Kidney (tissue), 14 donors: ENCODE measurements around the gene CR1L. TPM values are rescaled to one million over a fixed set of nuclear protein-coding genes. Genes with fewer than 3 reads are reported as not detected.
"Not testable (repeated sequence)": the region's sequence is repeated elsewhere in the genome, so short reads cannot be mapped to it uniquely, and the experiment has no call there.

Source experiments
- DNase-seq, 5 donors: peaks; one replicate each; pipeline ENCODE4 v3.0.0-alpha.2; 2013 to 2020
- FAIRE-seq: peaks from 2 replicates; lab custom pipeline; 2012; peaks lifted over from hg19 to GRCh38; lab: Jason Lieb, UNC
- H3K27ac ChIP-seq, 2 donors: one replicate each; pipeline ENCODE4 v1.7.0; 2013; ENCODE audit warnings: low read depth in 2 of 2, low read length in 2 of 2, inconsistent platforms in 1 of 2
- H3K27me3 ChIP-seq: one replicate; pipeline ENCODE4 v1.7.1; 2013; ENCODE audit warnings: low read length, inconsistent platforms; ENCODE audit not compliant: control insufficient read depth, insufficient read depth
- H3K36me3 ChIP-seq, 3 donors: one replicate each; pipeline versions ENCODE4 v1.7.0 to v1.7.1; 2013; ENCODE audit warnings: low read length in 3 of 3, control low read depth in 1 of 3, inconsistent platforms in 1 of 3; ENCODE audit not compliant: insufficient read depth in 3 of 3, control insufficient read depth in 2 of 3
- H3K4me1 ChIP-seq, 3 donors: one replicate each; pipeline versions ENCODE4 v1.7.0 to v1.7.1; 2013; ENCODE audit warnings: low read length in 3 of 3, inconsistent platforms in 1 of 3, low read depth in 1 of 3; ENCODE audit not compliant: control insufficient read depth in 2 of 3, insufficient read depth in 2 of 3
- H3K4me3 ChIP-seq, 3 donors: one replicate each; pipeline versions ENCODE4 v1.7.0 to v1.8.1; 2013; ENCODE audit warnings: low read length in 3 of 3, control low read depth in 1 of 3, inconsistent platforms in 1 of 3
- H3K9ac ChIP-seq, 3 donors: one replicate each; pipeline versions ENCODE4 v1.7.0 to v1.7.1; 2013; ENCODE audit warnings: low read length in 3 of 3, control low read depth in 1 of 3, inconsistent platforms in 1 of 3
- H3K9me3 ChIP-seq, 3 donors: one replicate each; pipeline versions ENCODE4 v1.7.0 to v1.7.1; 2013; ENCODE audit warnings: low read length in 3 of 3, control low read depth in 1 of 3, inconsistent platforms in 1 of 3; ENCODE audit not compliant: control insufficient read depth in 2 of 3, insufficient read depth in 1 of 3
- intact Hi-C: fragments of 100-400 bp; cut with DNase I; formaldehyde crosslinking; loops from one replicate; pipeline ENCODE4 v1.11.1; 2022
- polyA plus RNA-seq: library from polyadenylated mRNA; stranded (reverse); fragments of 350-450 nt; fragmentation: Illumina TruSeq; extraction: RNeasy Lipid Tissue Mini Kit (QIAGEN cat#74804); gene quantifications from one replicate; pipeline ENCODE4 v1.2.3, GENCODE V29; 2014; ENCODE audit warnings: low read depth, low replicate concordance; ENCODE audit not compliant: insufficient read depth
- total RNA-seq: library from RNA; stranded (reverse); fragmentation: NEBNext Ultra II Directional; extraction: Animal tissue kit (Norgen Biotek cat#: 25700); gene quantifications from one replicate; pipeline ENCODE4 v1.2.1, GENCODE V29; 2021
- TF ChIP-seq, protein P1 (sequence below): IDR thresholded peaks from 3 replicates; pipeline ENCODE4 v1.5.1; 2012; ENCODE audit warnings: mild to moderate bottlenecking, moderate library complexity, borderline replicate concordance; ENCODE audit not compliant: insufficient read depth; ENCODE audit errors: extremely low read depth
- donor health status: control.
- donor health status: control.
- donor health status: control.
- donor health status: control.
- donor health status: control.
- donor health status: DM: yes; HTN: yes; CAD: no.
- donor health status: Normal renal cell carcinoma (clear cell type).

The CR1L gene
- total and polyA plus RNA-seq, 2 donors from 2014 or later = 0.44 to 1.4 TPM

- intact Hi-C loops = no loop called here
- no peak for FAIRE-seq
- DNase-seq = no peak
- H3K9ac ChIP-seq = no peak overlapping the region
- no peak overlapping the region for H3K4me3 ChIP-seq
- no peaks in the 10 kb centered on the region for H3K36me3 ChIP-seq
- no peaks in the 10 kb centered on the region for H3K27me3 ChIP-seq
- no peak overlapping the region for H3K27ac ChIP-seq
- TF ChIP-seq, protein P1, sequence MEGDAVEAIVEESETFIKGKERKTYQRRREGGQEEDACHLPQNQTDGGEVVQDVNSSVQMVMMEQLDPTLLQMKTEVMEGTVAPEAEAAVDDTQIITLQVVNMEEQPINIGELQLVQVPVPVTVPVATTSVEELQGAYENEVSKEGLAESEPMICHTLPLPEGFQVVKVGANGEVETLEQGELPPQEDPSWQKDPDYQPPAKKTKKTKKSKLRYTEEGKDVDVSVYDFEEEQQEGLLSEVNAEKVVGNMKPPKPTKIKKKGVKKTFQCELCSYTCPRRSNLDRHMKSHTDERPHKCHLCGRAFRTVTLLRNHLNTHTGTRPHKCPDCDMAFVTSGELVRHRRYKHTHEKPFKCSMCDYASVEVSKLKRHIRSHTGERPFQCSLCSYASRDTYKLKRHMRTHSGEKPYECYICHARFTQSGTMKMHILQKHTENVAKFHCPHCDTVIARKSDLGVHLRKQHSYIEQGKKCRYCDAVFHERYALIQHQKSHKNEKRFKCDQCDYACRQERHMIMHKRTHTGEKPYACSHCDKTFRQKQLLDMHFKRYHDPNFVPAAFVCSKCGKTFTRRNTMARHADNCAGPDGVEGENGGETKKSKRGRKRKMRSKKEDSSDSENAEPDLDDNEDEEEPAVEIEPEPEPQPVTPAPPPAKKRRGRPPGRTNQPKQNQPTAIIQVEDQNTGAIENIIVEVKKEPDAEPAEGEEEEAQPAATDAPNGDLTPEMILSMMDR = no peak
- no peaks in the 10 kb centered on the region for H3K4me1 ChIP-seq
- H3K9me3 ChIP-seq = no peaks in the 10 kb centered on the region
These were observed 46.1 kb downstream of the CR1L start for GRCh38 chr1:207691010-207691409.

- H3K27me3 ChIP-seq = no peaks in the 10 kb centered on the region
- no peaks in the 10 kb centered on the region for H3K36me3 ChIP-seq
- no peak overlapping the region for H3K27ac ChIP-seq
- FAIRE-seq = no peak
- TF ChIP-seq, protein P1 = no peak
- DNase-seq = no peak
- no peaks in the 10 kb centered on the region for H3K4me1 ChIP-seq
- no peaks in the 10 kb centered on the region for H3K9me3 ChIP-seq
- no peak overlapping the region for H3K4me3 ChIP-seq
- intact Hi-C loops = no loop called here
- H3K9ac ChIP-seq = no peak overlapping the region
These were observed 46.9 kb downstream of the CR1L start for GRCh38 chr1:207691841-207692240.

DNA sequence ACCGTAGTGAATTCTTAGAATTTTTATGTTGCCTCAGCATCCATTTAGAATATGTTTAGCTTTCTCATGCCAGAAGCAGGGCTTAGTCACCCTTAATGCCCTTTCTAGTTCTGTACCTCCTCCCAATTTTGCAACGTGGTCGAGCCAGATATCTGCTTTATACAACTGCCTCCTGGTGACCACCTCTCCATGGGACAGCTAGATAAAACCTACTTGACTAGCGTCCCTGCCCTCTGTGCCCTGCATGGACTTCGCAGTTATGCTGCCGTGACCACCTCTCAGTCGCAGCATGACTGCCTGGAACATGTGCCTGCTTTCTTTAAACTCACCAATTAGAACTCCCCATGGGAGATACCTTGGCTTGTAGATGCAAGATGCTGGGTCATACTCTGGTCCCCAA is 47.4 kb downstream of the CR1L start:
- DNase-seq, H3K27ac ChIP-seq, H3K9ac ChIP-seq, intact Hi-C loops, H3K36me3 ChIP-seq, H3K27me3 ChIP-seq, H3K9me3 ChIP-seq, H3K4me1 ChIP-seq, FAIRE-seq, H3K4me3 ChIP-seq: not testable (repeated sequence)

GRCh38 chr1:207695891-207696290 is 51.0 kb downstream of the CR1L start:
- H3K36me3 ChIP-seq = no peaks in the 10 kb centered on the region
- TF ChIP-seq, protein P1 = no peak
- no peak overlapping the region for H3K27ac ChIP-seq
- H3K4me1 ChIP-seq = no peaks in the 10 kb centered on the region
- no peaks in the 10 kb centered on the region for H3K9me3 ChIP-seq
- no peak overlapping the region for H3K4me3 ChIP-seq
- no peaks in the 10 kb centered on the region for H3K27me3 ChIP-seq
- no peak for FAIRE-seq
- H3K9ac ChIP-seq = no peak overlapping the region
- intact Hi-C loops = no loop called here
- DNase-seq = no peak
